ENCODE results near the gene SP3.

- TF ChIP-seq CTCF (IDR thresholded peaks at IDR 0.05) (no peak), EP300 (IDR thresholded peaks at IDR 0.05) (no peak), POLR2A (IDR thresholded peaks at IDR 0.05) (no peak), POLR2AphosphoS5 (IDR thresholded peaks at IDR 0.05) (no peak)
Measured at GRCh38 chr2:173896755-173897154, 68.4 kb downstream of the SP3 start.

All from gastroesophageal sphincter (tissue), 3 donors.